ENCODE data around the gene CREB5.

CREB5 gene

DNA sequence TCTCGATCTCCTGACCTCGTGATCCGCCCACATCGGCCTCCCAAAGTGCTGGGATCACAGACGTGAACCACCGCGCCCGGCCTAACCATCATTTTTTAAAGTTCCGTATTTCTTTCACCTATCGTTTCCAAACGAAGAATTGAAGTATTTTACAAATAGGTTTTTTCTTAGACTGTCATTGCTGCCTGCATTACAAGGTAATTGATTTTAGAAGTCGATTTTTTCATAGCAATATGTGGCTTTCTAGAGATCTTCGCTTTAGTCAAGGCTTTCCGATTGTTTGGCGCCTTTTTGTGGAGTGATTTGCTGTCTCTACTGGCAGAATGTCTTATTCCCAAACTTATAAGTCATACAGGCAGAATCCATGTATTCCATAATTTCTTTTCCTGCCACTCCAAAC lies 436.6 kb downstream of the CREB5 start:
- ATAC-seq = no peak
- TF ChIP-seq OSR1 (CRISPR knock-in tag; IDR thresholded peaks at IDR 0.05) = no peak

DNA sequence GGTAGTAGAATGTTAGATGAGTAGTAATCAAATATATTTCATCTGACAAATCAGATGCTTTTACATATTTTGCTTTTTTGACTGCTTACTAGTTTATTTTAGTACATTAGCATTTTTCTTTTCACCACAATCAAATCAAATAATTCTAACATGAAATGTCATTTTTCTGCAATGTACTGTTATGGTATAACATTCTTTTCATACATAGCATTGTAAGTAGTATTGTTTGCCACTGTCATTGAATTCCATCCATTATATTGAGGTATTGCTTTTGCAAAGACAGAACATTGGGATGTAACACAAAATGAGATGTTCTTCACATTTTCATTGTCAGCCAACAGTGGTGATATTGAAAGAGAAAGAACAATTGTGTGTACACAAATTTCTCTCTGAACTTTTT lies 438.4 kb downstream of the CREB5 start:
- TF ChIP-seq, protein P1, sequence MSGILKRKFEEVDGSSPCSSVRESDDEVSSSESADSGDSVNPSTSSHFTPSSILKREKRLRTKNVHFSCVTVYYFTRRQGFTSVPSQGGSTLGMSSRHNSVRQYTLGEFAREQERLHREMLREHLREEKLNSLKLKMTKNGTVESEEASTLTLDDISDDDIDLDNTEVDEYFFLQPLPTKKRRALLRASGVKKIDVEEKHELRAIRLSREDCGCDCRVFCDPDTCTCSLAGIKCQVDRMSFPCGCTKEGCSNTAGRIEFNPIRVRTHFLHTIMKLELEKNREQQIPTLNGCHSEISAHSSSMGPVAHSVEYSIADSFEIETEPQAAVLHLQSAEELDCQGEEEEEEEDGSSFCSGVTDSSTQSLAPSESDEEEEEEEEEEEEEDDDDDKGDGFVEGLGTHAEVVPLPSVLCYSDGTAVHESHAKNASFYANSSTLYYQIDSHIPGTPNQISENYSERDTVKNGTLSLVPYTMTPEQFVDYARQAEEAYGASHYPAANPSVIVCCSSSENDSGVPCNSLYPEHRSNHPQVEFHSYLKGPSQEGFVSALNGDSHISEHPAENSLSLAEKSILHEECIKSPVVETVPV (CRISPR knock-in tag; IDR thresholded peaks at IDR 0.05) = no peak
- TF ChIP-seq ZNF70 (CRISPR knock-in tag; IDR thresholded peaks at IDR 0.05) = no peak
- TF ChIP-seq ISL1 (CRISPR knock-in tag; IDR thresholded peaks at IDR 0.05) = peak; percentile 40; the same call in 1 of the 2 replicates
- ATAC-seq = no peak

DNA sequence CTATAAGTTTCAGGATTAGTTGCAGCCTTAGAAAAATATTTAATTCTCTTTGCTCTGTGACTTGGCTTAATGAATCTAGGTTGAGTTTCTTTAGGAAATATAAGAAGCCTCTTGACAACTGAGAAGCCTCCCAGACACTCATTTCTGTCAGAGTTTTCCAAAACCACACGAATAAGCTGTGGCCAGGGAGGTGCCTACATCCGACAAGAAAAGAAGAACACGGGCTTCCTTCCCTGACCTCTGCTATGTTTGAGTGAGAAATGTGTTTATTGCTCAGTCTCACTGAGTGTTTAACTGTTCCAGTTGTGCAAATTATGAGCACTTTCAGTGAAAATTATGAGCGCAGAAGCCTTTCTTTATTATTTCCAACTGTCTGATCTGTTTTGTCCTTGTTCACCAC lies 440.8 kb downstream of the CREB5 start:
- TF ChIP-seq SNAI2 (CRISPR knock-in tag; IDR thresholded peaks at IDR 0.05) (no peak), TCF4 (CRISPR knock-in tag; IDR thresholded peaks at IDR 0.05; ENCODE audit: borderline replicate concordance) (no peak), PATZ1 (CRISPR knock-in tag; IDR thresholded peaks at IDR 0.05; ENCODE audit: borderline replicate concordance) (no peak)
- TF ChIP-seq, protein P2, sequence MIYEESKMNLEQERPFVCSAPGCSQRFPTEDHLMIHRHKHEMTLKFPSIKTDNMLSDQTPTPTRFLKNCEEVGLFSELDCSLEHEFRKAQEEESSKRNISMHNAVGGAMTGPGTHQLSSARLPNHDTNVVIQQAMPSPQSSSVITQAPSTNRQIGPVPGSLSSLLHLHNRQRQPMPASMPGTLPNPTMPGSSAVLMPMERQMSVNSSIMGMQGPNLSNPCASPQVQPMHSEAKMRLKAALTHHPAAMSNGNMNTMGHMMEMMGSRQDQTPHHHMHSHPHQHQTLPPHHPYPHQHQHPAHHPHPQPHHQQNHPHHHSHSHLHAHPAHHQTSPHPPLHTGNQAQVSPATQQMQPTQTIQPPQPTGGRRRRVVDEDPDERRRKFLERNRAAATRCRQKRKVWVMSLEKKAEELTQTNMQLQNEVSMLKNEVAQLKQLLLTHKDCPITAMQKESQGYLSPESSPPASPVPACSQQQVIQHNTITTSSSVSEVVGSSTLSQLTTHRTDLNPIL (CRISPR knock-in tag; IDR thresholded peaks at IDR 0.05; ENCODE audit: low read depth) = no peak
- TF ChIP-seq, protein P1 (CRISPR knock-in tag; IDR thresholded peaks at IDR 0.05) = no peak
- ATAC-seq = no peak

DNA sequence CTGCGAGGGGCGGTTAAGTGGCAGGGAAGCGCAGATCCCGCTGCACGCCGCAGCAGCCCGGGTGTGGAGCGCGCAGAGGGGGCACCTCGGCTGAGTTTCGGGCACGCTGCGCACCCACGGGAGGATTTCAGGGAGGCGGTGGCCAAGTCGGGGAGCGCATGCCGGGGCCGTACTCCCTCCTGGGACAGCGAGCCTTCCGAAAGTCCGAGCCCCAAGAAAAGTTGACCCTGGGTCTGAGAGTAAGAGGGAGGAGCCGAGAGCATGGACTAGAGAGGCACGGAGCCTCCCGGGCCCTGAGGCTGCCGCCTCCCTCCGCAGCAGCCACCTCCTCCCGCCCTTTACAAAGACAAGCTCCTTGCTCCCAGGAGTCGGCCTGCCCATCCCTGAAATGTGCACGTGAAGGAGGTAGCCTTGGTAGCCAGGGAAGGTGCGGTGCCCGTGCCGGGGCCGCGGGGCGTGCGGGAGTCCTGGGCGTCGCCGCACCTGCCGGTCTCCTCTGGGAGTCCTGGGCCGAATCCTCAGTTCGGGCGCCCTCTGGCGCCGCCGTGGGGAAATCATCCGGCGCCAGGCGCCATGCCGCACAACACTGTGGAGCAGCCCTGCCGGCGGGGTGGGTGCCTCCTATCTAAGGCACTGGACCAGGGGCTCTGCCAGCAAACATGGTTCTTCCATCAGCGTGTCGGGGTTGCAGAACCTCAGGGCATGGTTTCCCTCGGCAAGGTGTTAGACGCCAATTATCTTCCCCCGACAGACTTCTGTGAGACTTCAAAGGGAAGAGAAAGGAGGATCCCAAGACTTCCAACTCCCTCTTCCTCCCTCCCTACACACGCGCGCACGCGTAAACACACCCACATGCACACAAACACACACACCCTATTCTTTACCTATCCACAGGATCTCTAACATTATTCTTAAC lies 441.8 kb downstream of the CREB5 start:
- TF ChIP-seq, protein P2 (CRISPR knock-in tag; IDR thresholded peaks at IDR 0.05; ENCODE audit: low read depth) = no peak
- no peak for TF ChIP-seq ZNF70 (CRISPR knock-in tag; IDR thresholded peaks at IDR 0.05)
- no peak for TF ChIP-seq PPARA (CRISPR knock-in tag; IDR thresholded peaks at IDR 0.05; ENCODE audit: borderline replicate concordance)
- TF ChIP-seq ZNF565 (CRISPR knock-in tag; conservative IDR thresholded peaks at IDR 0.05; ENCODE audit: low read depth) = no peak
- TF ChIP-seq ISL1 (CRISPR knock-in tag; IDR thresholded peaks at IDR 0.05) = no peak
- TF ChIP-seq, protein P3, sequence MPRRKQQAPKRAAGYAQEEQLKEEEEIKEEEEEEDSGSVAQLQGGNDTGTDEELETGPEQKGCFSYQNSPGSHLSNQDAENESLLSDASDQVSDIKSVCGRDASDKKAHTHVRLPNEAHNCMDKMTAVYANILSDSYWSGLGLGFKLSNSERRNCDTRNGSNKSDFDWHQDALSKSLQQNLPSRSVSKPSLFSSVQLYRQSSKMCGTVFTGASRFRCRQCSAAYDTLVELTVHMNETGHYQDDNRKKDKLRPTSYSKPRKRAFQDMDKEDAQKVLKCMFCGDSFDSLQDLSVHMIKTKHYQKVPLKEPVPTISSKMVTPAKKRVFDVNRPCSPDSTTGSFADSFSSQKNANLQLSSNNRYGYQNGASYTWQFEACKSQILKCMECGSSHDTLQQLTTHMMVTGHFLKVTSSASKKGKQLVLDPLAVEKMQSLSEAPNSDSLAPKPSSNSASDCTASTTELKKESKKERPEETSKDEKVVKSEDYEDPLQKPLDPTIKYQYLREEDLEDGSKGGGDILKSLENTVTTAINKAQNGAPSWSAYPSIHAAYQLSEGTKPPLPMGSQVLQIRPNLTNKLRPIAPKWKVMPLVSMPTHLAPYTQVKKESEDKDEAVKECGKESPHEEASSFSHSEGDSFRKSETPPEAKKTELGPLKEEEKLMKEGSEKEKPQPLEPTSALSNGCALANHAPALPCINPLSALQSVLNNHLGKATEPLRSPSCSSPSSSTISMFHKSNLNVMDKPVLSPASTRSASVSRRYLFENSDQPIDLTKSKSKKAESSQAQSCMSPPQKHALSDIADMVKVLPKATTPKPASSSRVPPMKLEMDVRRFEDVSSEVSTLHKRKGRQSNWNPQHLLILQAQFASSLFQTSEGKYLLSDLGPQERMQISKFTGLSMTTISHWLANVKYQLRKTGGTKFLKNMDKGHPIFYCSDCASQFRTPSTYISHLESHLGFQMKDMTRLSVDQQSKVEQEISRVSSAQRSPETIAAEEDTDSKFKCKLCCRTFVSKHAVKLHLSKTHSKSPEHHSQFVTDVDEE (CRISPR knock-in tag; IDR thresholded peaks at IDR 0.05) = peak; percentile 31; the same call in 1 of the 2 replicates
- TF ChIP-seq ZFP30 (CRISPR knock-in tag; IDR thresholded peaks at IDR 0.05) = no peak
- no peak for TF ChIP-seq CSDC2 (CRISPR knock-in tag; IDR thresholded peaks at IDR 0.05)
- TF ChIP-seq, protein P4, sequence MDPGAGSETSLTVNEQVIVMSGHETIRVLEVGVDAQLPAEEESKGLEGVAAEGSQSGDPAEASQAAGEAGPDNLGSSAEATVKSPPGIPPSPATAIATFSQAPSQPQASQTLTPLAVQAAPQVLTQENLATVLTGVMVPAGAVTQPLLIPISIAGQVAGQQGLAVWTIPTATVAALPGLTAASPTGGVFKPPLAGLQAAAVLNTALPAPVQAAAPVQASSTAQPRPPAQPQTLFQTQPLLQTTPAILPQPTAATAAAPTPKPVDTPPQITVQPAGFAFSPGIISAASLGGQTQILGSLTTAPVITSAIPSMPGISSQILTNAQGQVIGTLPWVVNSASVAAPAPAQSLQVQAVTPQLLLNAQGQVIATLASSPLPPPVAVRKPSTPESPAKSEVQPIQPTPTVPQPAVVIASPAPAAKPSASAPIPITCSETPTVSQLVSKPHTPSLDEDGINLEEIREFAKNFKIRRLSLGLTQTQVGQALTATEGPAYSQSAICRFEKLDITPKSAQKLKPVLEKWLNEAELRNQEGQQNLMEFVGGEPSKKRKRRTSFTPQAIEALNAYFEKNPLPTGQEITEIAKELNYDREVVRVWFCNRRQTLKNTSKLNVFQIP (CRISPR knock-in tag; IDR thresholded peaks at IDR 0.05; ENCODE audit: borderline replicate concordance, low read depth) = peak; percentile 55; the same call in 1 of the 2 replicates
- 0 out of 2 replicates have a peak, but pooled peaks have one; percentile 16 for TF ChIP-seq ZFP3 (CRISPR knock-in tag; IDR thresholded peaks at IDR 0.05)
- TF ChIP-seq PATZ1 (CRISPR knock-in tag; IDR thresholded peaks at IDR 0.05; ENCODE audit: borderline replicate concordance) = no peak
- no peak for TF ChIP-seq ZNF8 (CRISPR knock-in tag; IDR thresholded peaks at IDR 0.05)
- no peak for TF ChIP-seq ARNTL (CRISPR knock-in tag; IDR thresholded peaks at IDR 0.05; ENCODE audit: borderline replicate concordance, low read depth)
- TF ChIP-seq, protein P1 (CRISPR knock-in tag; IDR thresholded peaks at IDR 0.05) = no peak
- peak; percentile 41; the same call in 1 of the 2 replicates for TF ChIP-seq SNAI2 (CRISPR knock-in tag; IDR thresholded peaks at IDR 0.05)
- ATAC-seq = peak; percentile 95

Data from SK-N-SH treated with all-trans-retinoic acid at 6 μM for 48 hours (cell line).